OCI-LY7 (cell line): ENCODE results near the gene LIN28A. TPM values are rescaled to one million over a fixed set of nuclear protein-coding genes. Genes with fewer than 3 reads are reported as not detected.
"Not testable (repeated sequence)": the region's sequence is repeated elsewhere in the genome, so short reads cannot be mapped to it uniquely, and the experiment has no call there.

Experiments used
- BruUV-seq: library from RNA; stranded (reverse); fragments of 400-500 nt; replicated peaks from 2 replicates; lab custom pipeline; 2021; lab: Mats Ljungman, UMichigan
- CTCF ChIA-PET: fragments of 300-600 bp; sonication (Branson Sonifier 250); formaldehyde crosslinking; loops from one replicate; lab custom pipeline; 2022; ENCODE audit warnings: antibody characterized with exemption; ENCODE audit not compliant: unreplicated experiment; lab: Charles Lee
- POLR2A ChIA-PET: fragments of 300-600 bp; sonication (Branson Sonifier 250); formaldehyde crosslinking; loops from one replicate; lab custom pipeline; 2022; ENCODE audit warnings: antibody characterized with exemption; lab: Charles Lee
- DNase-seq: peaks from one replicate; pipeline ENCODE4 v3.0.0-alpha.2; 2015; ENCODE audit warnings: low spot score
- H2AFZ ChIP-seq: fragments of 200-600 bp; sonication (generic), shearing (Covaris generic); 2 replicates; pipeline ENCODE4 v1.6.1; 2014; ENCODE audit warnings: mild to moderate bottlenecking, antibody characterized with exemption, low read length, moderate library complexity
- H3K27ac ChIP-seq: fragments of 200-600 bp; sonication (generic); 2 replicates; pipeline ENCODE4 v1.5.1; 2014; ENCODE audit warnings: mixed run types, low read depth, mild to moderate bottlenecking, moderate library complexity, low read length, inconsistent platforms; ENCODE audit not compliant: poor library complexity, severe bottlenecking
- H3K36me3 ChIP-seq: fragments of 200-600 bp; sonication (generic); 2 replicates; pipeline ENCODE4 v1.6.1; 2014; ENCODE audit warnings: mild to moderate bottlenecking, antibody characterized with exemption, low read length, moderate library complexity, mixed read lengths; ENCODE audit not compliant: insufficient read depth
- H3K4me1 ChIP-seq: fragments of 200-600 bp; sonication (generic); 2 replicates; pipeline ENCODE4 v1.5.1; 2014; ENCODE audit warnings: mild to moderate bottlenecking, low read length; ENCODE audit not compliant: insufficient read depth, poor library complexity, severe bottlenecking
- H3K4me2 ChIP-seq: fragments of 200-600 bp; sonication (generic); 2 replicates; pipeline ENCODE4 v1.6.1; 2014; ENCODE audit warnings: mild to moderate bottlenecking, low read length
- H3K4me3 ChIP-seq: fragments of 200-600 bp; sonication (generic); 2 replicates; pipeline ENCODE4 v1.5.1; 2014; ENCODE audit warnings: mild to moderate bottlenecking, low read depth, low read length; ENCODE audit not compliant: poor library complexity, severe bottlenecking
- H3K79me2 ChIP-seq: fragments of 200-600 bp; sonication (generic); 2 replicates; pipeline ENCODE4 v1.6.1; 2016; ENCODE audit warnings: low read depth, mild to moderate bottlenecking, low read length, moderate library complexity, mixed read lengths; ENCODE audit not compliant: insufficient read depth
- H3K9me2 ChIP-seq: fragments of 200-600 bp; sonication (generic); 2 replicates; pipeline ENCODE4 v1.6.1; 2016; ENCODE audit warnings: mild to moderate bottlenecking, low read length, mixed read lengths; ENCODE audit not compliant: insufficient read depth
- H3K9me3 ChIP-seq: fragments of 200-600 bp; sonication (generic); 2 replicates; pipeline ENCODE4 v1.6.1; 2014; ENCODE audit warnings: mild to moderate bottlenecking, mixed run types, low read length, mixed read lengths
- H4K20me1 ChIP-seq: fragments of 200-600 bp; sonication (generic); 2 replicates; pipeline ENCODE4 v1.6.1; 2014; ENCODE audit warnings: mild to moderate bottlenecking, antibody characterized with exemption, low read length, moderate library complexity, mixed read lengths; ENCODE audit not compliant: insufficient read depth
- EZH2phosphoT487 ChIP-seq: fragments of 200-600 bp; sonication (generic); IDR thresholded peaks from 2 replicates; pipeline ENCODE4 v1.6.1; 2018; ENCODE audit warnings: low read depth, borderline replicate concordance, mild to moderate bottlenecking, mixed run types, antibody characterized with exemption, low read length, moderate library complexity, mixed read lengths
- intact Hi-C: fragments of 100-400 bp; cut with micrococcal nuclease; formaldehyde crosslinking; loops from one replicate; pipeline ENCODE4 v1.10.0; 2022; ENCODE audit not compliant: unreplicated experiment
- total RNA-seq, 2 experiments: library from RNA; depleted of rRNA in 1 of 2; stranded (reverse); fragments of >200 nt in 1 of 2; shearing (Covaris generic) in 1 of 2; gene quantifications; 2 replicates each; pipeline ENCODE4 v1.2.3, GENCODE V29; 2014 to 2022
- TF ChIP-seq, protein P1 (sequence below): fragments of 200-600 bp; sonication (generic); conservative IDR thresholded peaks from 2 replicates; pipeline ENCODE4 v1.5.1; 2014; ENCODE audit warnings: mild to moderate bottlenecking, antibody characterized with exemption, low read length, moderate library complexity, mixed read lengths

LIN28A gene
- total RNA-seq, 2 experiments from 2014 or later, result not detected

DNA sequence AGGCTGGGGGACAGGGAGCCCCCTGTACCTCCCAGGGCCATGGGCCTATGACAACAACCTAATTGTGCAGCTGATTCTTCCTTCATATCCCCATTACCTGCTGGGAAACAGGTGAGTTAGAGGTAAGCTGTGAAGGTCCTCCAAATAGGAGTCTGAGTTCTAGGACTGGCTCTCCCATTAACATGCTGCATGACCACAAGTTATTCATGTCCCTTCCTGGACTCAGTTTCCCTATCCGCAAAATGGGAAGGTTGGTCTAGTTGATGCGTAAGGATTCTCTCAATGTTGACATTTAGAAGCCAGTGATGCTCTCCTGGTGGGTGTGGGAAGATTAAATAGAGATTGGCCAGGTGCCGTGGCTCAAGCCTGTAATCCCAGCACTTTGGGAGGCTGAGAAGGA, 42.1 kb upstream of the LIN28A start:
- TF ChIP-seq EZH2phosphoT487, result no peak
- TF ChIP-seq, protein P1, sequence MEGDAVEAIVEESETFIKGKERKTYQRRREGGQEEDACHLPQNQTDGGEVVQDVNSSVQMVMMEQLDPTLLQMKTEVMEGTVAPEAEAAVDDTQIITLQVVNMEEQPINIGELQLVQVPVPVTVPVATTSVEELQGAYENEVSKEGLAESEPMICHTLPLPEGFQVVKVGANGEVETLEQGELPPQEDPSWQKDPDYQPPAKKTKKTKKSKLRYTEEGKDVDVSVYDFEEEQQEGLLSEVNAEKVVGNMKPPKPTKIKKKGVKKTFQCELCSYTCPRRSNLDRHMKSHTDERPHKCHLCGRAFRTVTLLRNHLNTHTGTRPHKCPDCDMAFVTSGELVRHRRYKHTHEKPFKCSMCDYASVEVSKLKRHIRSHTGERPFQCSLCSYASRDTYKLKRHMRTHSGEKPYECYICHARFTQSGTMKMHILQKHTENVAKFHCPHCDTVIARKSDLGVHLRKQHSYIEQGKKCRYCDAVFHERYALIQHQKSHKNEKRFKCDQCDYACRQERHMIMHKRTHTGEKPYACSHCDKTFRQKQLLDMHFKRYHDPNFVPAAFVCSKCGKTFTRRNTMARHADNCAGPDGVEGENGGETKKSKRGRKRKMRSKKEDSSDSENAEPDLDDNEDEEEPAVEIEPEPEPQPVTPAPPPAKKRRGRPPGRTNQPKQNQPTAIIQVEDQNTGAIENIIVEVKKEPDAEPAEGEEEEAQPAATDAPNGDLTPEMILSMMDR, result no peak
- intact Hi-C loops, result no loop called here
- H3K4me3 ChIP-seq, result no peak overlapping the region
- H3K27ac ChIP-seq, result no peak overlapping the region
- no peaks in the 10 kb centered on the region for H3K79me2 ChIP-seq
- H3K9me3 ChIP-seq, result no peaks in the 10 kb centered on the region
- no peak for DNase-seq
- no peaks in the 10 kb centered on the region for H3K9me2 ChIP-seq
- ChIA-PET POLR2A (no interaction called here), CTCF (no interaction called here)
- no peak overlapping the region for H2AFZ ChIP-seq
- no TSS peak for BruUV-seq
- no peaks in the 10 kb centered on the region for H3K36me3 ChIP-seq
- peaks cover 2% of the 10 kb centered on the region for H3K4me1 ChIP-seq
- H3K4me2 ChIP-seq, result no peak overlapping the region
- no peaks in the 10 kb centered on the region for H4K20me1 ChIP-seq

DNA sequence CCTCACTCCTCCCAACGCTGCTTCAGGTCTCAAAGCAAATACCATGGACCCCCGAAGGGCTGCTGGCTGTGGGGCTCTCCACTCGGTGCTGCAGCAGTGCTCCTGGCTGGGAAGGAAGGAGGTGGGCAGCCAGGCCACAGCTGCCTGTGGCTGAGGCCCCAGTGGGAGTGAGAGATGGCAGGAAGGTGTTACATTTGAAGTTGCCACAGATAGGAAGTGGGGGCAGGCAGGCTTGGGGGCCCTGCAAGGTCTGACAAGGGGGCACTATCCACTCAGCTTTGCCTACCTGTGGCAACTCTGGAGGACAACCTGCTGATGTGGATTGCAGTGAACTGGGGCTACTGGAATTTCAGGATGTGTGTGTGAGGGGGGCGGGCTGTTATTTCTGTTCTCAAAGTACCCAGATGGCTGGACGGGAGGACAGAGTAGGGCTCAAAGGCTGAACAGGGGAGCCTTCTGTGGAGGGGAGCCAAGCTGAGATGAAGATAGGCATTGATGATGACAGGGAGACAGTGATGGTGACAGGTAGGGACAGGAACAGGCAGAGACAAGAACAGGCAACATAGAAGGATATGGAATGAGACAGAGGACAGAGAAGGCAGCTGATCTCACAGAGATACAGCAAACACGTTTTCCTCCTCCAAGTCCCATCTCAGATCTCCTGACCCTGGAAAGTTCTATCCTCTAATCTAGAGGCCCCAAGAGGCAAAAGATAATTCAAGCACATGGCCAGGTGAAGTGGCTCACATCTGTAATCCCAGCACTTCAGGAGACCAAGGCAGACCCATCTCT, 39.8 kb upstream of the LIN28A start:
- no peak for DNase-seq
- Histone ChIP-seq H3K79me2 (no peaks in the 10 kb centered on the region), H4K20me1 (no peaks in the 10 kb centered on the region), H3K4me1 (no peaks in the 10 kb centered on the region), H3K36me3 (no peaks in the 10 kb centered on the region), H3K9me3 (no peaks in the 10 kb centered on the region), H3K4me3 (no peak overlapping the region), H3K27ac (no peak overlapping the region), H2AFZ (no peak overlapping the region), H3K4me2 (no peak overlapping the region), H3K9me2 (no peaks in the 10 kb centered on the region)
- no TSS peak for BruUV-seq
- CTCF ChIA-PET, result no interaction called here
- POLR2A ChIA-PET, result no interaction called here
- TF ChIP-seq, protein P1, result no peak
- no peak for TF ChIP-seq EZH2phosphoT487
- intact Hi-C loops, result no loop called here

DNA sequence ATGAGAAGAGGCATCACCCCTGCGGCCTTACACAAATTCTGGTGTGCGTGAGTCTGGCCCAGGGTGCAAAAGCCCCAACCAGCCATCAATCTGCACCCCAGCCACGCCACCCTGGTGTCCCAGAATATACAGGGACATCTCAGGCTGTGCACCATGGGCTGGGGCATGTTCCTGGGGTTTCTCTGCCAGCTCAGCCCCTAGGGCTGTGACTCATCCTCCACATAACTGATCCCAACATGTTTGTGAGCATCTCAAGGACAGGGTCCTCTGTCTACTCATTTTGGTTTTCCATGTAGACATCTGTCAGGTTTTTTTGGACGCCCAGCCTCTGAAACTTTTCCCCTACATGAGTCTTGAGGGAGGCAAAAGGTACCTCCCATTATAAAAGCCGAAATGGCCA, 38.6 kb upstream of the LIN28A start:
- intact Hi-C loops, result no loop called here
- no peak for DNase-seq
- CTCF ChIA-PET, result no interaction called here
- no peak overlapping the region for H3K4me3 ChIP-seq
- H2AFZ ChIP-seq, result no peak overlapping the region
- H3K36me3 ChIP-seq, result no peaks in the 10 kb centered on the region
- H3K79me2 ChIP-seq, result no peaks in the 10 kb centered on the region
- POLR2A ChIA-PET, result no interaction called here
- no peaks in the 10 kb centered on the region for H4K20me1 ChIP-seq
- no peak overlapping the region for H3K27ac ChIP-seq
- no peak overlapping the region for H3K4me2 ChIP-seq
- TF ChIP-seq, protein P1, result no peak
- no peak for TF ChIP-seq EZH2phosphoT487
- H3K9me2 ChIP-seq, result no peaks in the 10 kb centered on the region
- BruUV-seq, result no TSS peak
- no peaks in the 10 kb centered on the region for H3K9me3 ChIP-seq
- no peaks in the 10 kb centered on the region for H3K4me1 ChIP-seq

DNA sequence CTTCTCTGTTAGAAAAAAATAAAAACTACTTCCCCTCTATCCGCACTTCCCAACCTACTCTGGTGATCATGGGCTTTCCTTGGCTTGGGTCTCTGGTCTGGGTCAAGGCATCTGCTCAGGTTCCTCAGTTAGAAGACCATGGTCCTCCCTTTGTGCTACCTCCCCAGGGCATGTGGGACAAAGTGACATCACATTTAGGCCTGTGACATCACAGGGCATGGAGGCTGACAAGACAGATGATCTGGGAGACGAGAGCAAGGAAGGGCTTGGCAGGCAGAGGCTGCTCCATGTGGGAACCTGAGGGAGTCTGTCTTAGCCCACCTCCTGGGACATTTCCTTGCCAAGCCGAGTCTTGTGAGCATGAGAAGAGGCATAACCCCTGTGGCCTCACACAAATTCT, 38.0 kb upstream of the LIN28A start, which contains the start of gene ZNF683:
TSS of gene ZNF683 (minus strand) at position 140 of the 400 bp plus-strand sequence. CDS start 4,179 bp downstream, outside the sequence.
- H3K4me1 ChIP-seq, POLR2A ChIA-PET, H3K9me2 ChIP-seq, H3K27ac ChIP-seq, DNase-seq, H3K9me3 ChIP-seq, H3K4me2 ChIP-seq, H3K36me3 ChIP-seq, BruUV-seq, intact Hi-C loops, H3K4me3 ChIP-seq, H4K20me1 ChIP-seq, H3K79me2 ChIP-seq, H2AFZ ChIP-seq: not testable (repeated sequence)
- CTCF ChIA-PET, result interaction anchor here (0.5 kb wide), 1 partner anchor 116 kb away, joined by 7 read pairs; no protein-coding TSS in a partner anchor
